ENCODE measurements around the gene KLHL30.

The KLHL30 gene

DNA sequence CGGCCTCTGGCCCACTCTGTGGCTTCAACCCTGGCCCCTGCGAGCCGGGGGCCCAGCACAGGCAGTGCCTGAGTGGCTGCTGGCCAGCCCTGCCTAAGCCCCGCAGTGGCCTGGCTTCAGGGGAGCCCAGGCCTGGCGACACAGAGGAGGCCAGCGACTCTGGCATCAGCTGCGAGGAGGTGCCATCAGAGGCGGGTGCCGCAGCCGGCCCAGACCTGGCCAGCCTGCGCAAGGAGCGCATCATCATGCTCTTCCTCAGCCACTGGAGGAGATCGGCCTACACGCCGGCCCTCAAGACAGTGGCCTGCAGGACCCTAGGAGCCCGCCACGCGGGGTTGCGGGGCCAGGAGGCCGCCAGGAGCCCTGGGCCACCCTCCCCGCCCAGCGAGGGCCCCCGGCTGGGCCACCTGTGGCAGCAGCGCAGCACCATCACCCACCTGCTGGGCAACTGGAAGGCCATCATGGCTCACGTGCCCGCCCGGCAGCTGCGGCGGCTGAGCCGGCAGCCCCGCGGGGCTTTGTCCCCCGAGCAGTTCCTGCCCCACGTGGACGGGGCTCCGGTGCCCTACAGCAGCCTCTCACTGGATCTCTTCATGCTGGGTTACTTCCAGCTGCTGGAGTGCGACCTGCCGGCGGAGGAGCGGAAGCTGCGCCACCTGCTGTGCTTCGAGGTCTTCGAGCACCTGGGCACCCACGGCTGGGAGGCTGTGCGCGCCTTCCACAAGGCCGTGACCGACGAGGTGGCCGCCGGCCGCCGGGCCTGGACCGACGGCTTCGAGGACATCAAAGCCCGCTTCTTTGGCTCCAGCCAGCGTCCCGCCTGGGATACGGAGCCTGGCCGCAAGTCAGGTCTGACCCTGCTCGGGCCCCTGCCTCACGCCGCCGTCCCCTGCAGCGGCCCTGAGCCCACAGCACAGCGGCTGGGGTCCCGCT, 7.5 kb upstream of the KLHL30 start:
- no peak for DNase-seq (ENCODE audit: low spot score)

DNA sequence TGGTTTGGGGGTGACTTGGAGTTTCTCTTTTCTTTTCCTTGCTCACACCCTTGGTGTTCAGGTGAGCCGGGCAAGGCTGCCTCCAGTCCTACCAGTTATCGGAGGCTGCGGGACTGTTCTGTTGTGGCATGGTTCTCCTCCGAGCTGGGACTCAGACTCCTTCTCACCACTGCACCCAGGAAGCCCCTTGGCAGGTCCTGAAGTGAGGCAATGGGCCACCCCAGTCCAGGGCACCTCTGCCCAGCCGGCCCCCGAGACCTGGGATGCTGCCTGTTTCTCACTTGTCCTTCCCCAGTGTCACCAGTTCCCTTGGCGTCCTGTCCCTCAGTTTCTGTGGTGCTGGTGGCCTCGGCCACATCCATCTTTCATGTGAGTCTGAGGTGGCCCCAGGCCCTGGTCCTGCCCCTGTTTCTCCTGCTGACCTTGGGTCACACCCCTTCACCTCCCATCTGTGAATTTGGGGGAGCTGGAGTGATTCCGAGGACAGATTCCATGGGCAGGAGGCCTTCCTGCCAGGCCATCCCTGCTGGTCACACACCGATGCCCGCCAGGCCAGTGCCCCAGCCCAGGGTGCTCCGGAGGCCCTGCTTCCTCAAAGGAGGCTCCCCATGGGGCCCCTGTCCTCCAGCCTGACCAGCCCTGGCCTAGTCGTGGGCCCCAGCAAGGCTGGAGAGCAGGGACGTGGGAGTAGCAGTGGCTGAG, 6.6 kb upstream of the KLHL30 start:
- DNase-seq (ENCODE audit: low spot score): no peak

DNA sequence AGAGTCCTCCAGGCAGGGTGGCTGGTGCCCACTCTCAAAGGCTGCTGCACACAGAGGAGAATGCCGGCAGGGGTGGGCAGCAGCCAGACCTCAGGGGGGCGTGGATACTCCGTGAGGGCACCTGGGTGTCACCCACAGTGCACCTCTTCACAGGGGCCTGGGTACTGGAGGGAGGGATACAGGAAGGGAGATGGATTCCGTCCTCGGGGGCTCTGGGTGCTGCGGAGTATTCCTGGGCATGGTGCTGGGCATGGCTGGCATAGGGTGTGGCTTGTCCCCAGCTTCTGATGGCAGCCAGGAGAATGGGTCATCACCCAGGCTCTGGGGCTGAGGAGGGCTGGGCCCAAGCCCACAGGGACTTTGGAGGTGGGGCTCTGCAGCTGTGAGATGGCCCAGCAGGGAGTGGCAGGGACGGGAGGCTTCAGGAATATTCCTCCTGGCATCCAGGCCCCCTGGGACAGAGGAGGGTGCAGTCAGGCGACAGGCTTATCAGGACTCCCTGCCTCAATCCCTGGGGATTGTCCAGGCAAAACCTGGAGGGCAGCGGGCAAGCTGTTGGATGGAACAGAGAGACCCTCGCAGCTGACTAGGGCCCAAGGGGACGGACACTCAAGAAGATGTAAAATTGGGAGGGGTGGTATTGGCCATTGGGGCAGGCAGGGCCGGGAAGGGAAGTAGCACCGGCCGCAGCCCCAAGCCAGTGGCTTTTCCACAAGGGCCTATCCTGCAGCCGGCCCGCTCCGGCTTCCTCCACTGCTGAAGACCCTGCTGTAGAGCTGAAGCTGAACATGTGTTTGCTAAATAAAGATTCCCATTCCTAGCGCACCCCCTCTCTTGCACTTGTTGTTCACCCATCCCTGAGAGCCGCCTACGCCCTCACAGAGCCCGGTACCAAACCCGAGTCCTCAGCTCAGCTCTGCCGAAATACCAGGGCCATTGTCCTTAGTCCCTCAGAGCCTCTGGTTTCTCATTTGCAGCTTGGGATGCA, 5.7 kb upstream of the KLHL30 start:
- DNase-seq (ENCODE audit: low spot score): no peak

DNA sequence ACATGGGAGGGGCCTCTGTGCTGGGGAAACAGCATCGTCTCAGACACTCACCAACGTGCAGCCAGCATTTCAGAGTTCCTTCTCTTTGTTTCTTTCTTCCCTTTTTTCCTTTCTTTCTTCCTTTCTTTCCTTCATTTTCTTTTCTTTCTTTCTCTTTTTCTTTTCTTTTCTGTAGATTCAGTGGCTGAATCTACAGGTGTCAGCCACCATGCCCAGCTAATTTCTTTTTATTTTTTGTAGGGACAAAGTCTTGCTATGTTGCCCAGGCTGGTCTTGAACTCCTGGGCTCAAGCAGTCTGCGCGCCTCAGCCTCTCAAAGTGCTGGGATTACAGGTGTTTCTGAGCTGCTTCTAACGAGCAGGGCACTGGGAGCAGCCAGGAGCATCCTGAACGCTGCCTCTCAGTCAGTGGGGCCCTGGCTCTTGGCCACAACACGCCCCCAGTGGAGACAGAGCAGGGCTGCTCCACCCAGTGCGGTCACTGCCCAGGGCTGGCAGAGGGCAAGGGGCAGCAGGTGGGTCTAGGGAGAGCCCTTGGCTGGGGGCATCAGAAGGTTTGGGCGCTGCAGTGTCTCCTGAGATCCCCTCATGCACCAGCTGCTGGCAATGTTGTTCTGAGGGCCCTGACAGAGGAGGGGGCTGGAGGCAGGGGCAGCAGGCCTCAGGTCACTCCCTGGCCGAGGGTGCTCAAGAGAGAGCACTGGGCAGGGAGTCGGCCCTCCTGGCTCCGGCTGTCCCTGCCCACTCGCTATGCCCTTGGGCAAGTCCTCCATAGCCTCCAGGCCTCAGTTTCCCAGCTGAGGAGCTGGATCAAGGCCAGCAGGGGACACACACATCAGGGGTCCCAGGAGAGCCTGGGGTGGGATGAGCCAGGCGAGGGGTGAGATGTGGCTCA, 4.7 kb upstream of the KLHL30 start:
- DNase-seq (ENCODE audit: low spot score): no peak

DNA sequence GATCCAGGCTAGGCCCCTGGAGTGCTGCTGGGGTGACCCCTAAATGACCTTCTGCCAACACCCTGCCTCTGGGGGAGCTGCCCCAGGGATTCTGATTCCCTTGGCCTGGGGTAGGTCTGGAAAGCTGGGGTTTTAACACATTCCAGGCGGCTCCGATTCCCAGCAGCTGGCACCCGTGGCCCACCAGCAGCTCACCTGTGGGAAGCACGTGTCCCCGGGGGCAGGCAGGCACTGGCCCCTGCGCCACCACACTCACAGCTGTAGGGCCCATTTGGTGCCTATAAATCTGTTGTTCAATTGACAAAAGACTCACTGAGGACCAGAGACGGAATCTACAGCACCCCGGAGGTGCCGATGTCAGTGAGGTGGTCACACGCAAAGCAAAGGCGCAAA, 4.1 kb upstream of the KLHL30 start:
- DNase-seq (ENCODE audit: low spot score): no peak

DNA sequence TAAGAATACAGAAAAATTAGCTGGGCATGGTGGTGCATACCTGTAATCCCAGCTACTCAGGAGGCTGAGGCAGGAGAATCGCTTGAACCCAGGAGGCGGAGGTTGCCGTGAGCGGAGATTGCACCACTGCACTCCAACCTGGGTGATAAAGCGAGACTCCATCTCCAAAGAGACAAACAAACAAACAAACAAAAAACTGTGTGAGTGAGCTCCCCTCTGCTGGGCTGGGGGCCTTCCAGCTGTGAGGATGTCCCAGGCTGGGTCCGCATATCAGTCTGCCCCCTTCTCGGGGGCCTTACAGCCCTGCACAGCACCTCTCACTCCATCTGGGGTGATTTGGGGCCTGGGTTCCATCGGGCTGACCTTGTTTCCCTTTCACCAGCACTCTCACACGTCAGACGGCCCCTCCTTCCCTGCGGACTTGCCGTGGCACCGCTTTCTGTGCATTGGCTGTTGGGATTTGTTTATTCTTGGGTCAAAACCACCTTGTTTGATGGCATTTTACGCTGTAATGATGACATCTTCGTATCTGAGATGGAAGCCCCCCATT, 2.8 kb upstream of the KLHL30 start:
- DNase-seq (ENCODE audit: low spot score): no peak

DNA sequence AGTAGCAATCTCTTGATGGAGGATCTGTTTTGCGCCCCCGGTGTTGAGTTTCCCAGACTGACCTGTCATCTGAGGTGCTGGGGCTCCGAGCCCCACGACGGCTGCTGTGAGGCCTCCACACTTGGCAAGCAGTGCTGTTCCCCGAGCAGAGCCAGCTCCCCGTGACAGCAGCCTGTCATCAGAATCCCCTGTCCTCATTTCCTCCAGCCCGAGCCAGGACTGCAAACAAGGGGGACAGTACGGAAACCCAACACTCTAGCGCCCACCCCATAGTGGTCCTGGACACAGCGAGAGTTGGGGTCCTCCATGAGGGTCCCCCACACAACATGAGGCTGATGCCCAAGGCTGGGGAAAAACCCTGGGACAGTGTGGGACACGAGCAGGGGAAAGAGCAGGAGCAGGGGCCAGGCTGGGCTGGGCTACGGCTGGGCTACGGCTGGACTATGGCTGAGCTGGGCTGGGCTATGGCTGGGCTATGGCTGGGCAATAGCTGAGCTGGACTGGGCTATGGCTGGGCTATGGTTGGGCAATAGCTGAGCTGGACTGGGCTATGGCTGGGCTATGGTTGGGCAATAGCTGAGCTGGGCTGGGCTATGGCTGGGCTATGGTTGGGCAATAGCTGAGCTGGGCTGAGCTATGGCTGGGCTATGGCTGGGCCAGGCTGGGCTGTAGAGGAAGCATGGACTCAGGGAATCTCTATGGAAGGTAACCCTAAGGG, 1.5 kb upstream of the KLHL30 start:
- no peak for DNase-seq (ENCODE audit: low spot score)

DNA sequence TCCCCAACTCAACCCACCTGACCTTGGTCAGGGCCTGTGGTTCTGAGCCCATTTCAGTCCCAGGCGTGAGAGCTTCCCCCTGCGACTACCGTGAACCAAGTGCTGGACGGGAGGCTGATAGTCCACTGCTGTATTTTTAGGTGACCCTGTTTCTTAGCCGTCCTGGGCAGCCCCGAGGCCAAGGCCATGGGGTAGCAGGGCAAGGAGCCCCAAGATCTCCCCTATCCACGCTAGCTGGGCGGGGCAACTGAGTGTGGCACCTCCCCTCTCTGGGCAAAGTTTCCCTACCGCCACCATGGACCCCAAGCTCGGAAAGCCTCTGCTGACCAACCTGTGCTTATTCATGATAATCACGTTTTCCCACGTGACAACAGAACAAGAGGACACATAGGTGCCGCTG, 583 bp upstream of the KLHL30 start:
- no peak for DNase-seq (ENCODE audit: low spot score)

DNA sequence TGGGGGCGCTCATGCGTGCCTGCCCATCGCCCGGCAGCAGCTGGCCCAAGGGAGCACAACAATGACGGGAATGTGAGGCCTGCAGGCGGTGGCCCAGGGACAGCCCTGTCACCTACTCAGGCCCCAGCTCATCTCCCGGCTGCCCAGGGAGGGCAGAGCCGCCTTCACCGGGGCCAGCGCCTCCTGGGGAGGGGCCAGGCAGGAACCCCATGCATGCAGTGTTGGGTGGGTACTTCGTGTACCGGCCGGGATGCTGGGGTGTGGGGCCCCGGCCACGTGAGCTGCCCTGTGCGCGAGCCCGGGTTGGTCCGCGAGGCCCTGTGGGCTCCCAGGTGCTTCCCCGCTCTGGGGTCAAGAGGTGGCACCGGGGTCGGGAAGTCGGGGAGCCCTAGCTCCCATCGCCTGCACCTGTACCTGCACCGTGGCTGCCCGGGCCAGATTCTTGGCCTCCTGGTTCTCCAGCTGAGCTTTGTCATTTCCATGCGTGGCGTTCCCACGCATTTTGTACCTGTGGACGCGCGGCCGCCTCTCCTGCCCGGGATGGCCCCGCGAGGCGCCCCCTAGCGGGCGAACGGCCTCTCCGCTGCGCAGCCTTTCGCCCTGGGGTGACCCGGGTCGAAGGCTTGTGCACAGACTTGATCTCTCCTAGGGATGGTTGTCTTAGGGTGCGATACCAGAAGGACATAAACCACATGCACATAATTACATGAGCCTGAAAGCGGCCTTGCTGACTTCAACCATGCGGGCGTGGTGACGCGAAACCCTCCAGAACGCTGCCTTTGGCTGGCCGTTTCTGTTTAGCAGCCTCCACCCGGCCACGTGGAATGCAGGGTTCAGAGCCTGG, 950 bp downstream of the KLHL30 start:
- DNase-seq (ENCODE audit: low spot score): no peak

DNA sequence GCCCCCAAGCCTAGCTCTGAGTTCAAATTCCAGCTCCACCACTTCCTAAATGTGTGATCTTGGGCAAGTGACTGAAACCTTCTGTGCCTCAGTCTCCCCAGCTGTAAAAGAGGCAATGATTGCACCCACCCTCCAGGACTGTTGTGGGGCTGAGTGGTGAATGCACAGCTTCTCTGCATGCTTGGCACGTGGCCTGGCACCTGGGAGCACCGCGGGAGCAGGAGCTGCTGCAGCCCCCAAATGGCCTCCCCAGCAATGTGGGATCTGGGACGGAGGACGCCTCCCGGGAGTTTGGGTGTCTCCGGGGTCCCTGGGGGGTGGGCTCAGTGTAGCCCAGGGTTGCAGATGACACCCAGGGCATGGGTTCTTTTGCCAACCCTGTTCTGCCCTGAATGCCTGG, 1.6 kb downstream of the KLHL30 start:
- DNase-seq (ENCODE audit: low spot score): no peak

DNA sequence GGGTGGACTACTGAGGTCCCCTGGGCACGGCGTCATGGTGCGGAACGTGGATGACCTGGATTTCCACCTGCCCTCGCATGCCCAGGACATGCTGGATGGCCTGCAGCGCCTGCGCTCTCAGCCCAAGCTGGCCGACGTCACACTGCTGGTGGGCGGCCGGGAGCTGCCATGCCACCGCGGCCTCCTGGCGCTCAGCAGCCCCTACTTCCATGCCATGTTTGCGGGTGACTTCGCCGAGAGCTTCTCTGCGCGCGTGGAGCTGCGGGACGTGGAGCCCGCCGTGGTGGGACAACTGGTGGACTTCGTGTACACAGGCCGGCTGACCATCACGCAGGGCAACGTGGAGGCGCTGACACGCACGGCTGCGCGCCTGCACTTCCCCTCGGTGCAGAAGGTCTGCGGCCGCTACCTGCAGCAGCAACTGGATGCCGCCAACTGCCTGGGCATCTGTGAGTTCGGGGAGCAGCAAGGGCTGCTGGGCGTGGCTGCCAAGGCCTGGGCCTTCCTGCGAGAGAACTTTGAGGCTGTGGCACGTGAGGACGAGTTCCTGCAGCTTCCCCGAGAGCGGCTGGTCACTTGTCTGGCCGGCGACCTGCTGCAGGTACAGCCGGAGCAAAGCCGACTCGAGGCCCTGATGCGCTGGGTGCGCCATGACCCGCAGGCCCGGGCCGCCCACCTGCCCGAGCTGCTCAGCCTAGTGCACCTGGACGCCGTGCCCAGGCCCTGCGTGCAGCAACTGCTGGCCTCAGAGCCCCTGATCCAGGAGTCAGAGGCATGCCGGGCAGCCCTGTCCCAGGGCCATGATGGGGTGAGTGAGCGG, 2.5 kb downstream of the KLHL30 start:
- no peak for DNase-seq (ENCODE audit: low spot score)

DNA sequence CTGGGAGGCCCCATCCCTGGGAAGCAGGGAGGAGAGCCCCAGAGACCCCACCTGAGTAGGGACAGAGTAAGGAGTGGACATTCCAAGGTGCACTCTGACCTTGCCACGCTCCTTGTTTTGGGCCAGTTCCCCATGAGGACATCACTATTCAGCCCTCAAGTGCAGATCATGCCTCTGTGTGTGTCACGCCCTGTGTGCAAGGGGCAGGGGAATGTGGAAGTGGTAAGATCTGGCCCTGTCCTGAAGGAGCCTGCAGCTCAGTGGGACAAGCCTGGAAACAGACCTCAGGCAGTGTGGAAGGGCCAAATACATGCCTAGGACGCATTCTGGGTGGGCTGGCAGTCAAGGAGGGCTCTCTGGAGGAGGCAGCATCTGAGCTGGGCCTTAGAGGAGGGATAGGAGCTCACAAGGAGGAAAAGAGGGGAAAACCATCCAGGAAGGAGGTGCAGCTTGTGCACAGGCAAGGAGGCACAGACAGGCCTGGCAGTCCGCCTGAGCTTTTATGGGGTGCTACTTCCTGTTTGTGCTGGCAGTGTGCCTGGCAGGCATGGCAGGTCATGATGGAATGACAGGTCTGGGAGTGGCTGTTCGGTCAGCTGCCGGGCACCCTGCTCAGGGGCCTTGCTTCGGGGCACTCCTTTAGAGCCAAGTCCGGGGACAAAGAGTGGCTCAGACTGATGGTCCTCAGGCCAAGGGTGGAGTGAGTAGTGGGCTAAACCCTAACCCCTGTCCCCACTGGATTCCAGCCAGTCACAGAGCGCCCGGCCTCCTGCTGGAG, 3.3 kb downstream of the KLHL30 start:
- DNase-seq (ENCODE audit: low spot score): peak; percentile 77

DNA sequence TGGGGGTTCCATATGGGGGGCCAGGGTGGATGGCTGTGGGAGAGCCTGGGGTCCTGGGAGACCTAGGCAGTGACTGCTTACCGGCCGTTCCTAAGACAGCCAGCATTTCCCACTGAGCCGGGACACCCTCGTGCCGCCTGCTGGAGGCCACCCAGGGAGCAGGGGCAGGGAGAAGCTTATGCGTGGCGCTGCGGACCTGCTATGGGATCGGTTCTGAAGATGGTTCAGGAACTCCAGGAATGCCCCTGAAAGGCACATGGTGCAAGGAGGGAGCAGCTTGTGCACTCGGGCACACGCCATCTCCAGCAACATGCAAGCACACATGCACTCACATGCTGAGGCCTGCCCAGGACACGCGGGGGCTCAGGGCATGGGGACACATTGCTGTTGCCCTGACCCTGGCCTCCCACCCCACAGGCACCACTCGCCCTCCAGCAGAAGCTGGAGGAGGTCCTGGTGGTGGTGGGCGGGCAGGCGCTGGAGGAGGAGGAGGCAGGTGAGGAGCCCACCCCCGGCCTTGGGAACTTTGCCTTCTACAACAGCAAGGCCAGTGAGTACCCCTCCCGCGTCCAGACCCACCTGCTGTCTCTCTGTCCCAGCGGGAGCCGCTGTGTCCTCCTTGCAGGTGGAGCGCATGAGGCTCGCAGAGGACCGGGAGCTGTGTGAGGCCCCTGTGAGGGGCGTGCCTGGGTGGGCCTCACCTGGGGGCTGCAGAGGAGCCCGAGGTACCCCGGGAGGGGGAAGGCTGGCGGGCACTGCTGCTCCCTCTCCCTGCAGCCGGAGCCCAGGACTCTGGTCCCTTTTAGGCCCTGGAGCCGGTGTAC, 4.1 kb downstream of the KLHL30 start:
- DNase-seq (ENCODE audit: low spot score): no peak

DNA sequence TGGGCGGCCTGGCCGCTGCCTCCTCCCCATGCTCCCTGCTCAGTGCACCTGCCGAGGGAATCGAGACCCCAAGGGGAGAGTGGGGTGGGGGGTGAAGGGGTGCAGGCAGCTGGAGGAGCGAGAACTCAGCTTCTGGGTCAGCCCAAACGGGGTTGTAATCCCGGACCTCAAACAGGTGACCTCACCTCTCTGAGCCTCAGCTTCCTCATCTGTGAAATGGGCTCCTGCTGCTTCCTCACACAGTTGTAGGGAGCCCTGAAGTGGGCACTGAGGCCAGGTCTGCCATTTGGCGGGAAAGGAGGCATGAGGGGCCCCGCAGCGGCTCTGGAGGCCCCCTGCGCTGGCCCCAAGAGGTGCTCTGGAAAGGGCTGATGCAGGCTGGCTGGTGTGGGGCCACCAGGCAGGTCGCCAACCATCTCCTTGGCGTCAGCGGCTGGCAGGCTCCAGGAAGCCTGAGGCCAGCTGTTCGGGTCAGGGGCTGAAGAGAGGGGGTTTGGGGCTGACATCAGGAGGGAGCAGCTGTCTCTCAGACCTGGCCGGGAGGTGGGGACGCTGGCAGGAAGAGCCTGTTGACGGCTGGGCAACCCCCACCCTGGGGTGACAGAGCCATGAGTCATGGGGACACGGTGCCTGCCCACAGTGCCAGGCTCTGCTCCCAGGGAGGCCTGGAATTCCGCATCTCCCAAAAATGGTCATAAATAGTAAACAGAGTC, 4.9 kb downstream of the KLHL30 start:
- DNase-seq (ENCODE audit: low spot score): peak; percentile 78

DNA sequence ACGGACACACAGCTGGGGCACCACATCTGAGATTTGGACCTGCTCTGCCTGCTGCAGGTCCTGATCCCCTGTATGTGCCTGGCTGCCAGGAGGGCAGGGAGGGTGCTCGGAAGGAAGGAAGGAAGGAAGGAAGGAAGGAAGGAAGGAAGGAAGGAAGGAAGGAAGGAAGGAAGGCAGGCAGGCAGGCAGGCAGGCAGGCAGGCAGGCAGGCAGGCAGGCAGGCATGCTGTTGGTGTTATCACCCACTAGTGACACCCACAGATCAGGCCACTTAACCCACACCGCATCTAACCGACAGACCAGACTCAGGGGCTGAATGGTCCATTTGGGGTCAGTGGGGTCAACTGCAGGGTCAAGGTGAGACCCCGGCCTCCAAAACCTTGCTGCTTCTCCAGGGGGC, 5.8 kb downstream of the KLHL30 start:
- DNase-seq (ENCODE audit: low spot score): no peak

DNA sequence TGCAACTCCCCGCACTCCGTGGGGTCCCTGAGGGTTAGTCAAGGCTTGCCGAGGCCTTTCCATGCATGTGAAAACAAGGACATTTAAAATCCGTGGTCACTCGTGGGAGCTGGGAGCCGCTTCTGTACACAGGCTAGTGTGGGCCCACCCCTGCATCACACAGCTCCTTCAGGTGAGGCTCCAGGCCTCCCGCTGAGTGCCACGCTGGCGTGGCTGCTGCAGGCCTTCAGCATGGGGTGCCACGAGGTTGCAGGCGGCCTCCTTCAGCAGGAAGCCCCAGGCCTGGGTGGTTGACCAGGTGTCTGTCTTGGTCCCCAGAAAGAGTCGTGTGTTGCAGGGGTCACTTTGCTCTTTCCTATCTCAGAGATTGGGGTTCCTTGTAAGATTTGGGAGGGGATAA, 6.6 kb downstream of the KLHL30 start:
- DNase-seq (ENCODE audit: low spot score): no peak

Data from RKO (cell line).